Upper lobe of left lung (tissue), 6 donors: ENCODE data around the gene DLEC1. TPM values are rescaled to one million over a fixed set of nuclear protein-coding genes. Genes with fewer than 3 reads are reported as not detected.

Experiments
- ATAC-seq, 2 donors: fragments of 200-7000 bp; cut with Tn5 transposase; one replicate each; pipeline ENCODE4 v1.9.1; 2022; ENCODE audit warnings: mild to moderate bottlenecking in 2 of 2, moderate library complexity in 2 of 2; ENCODE audit not compliant: low FRiP score in 2 of 2
- DNase-seq, 2 donors: peaks; one replicate each; pipeline ENCODE4 v3.0.0-alpha.2; 2019 to 2020
- H3K27ac ChIP-seq, 4 donors: fragments of 200-600 bp; sonication (generic); one replicate each; pipeline ENCODE4 v1.5.1; 2016 to 2019
- H3K27me3 ChIP-seq, 4 donors: fragments of 200-600 bp; sonication (generic); one replicate each; pipeline ENCODE4 v1.5.1; 2017 to 2019
- H3K36me3 ChIP-seq, 4 donors: fragments of 200-600 bp; sonication (generic); one replicate each; pipeline ENCODE4 v1.5.1; 2016 to 2019
- H3K4me1 ChIP-seq, 4 donors: fragments of 200-600 bp; sonication (generic); one replicate each; pipeline ENCODE4 v1.5.1; 2018 to 2019
- H3K4me3 ChIP-seq, 4 donors: fragments of 200-600 bp; sonication (generic); one replicate each; pipeline ENCODE4 v1.5.1; 2017 to 2019; ENCODE audit warnings: mild to moderate bottlenecking in 2 of 4, moderate library complexity in 1 of 4
- H3K9me3 ChIP-seq, 4 donors: fragments of 200-600 bp; sonication (generic); one replicate each; pipeline ENCODE4 v1.5.1; 2018 to 2019
- EP300 ChIP-seq, 4 donors: sonication (generic); formaldehyde crosslinking; IDR thresholded peaks; one replicate each; pipeline ENCODE4 v1.5.1; 2017; ENCODE audit warnings: antibody characterized with exemption in 4 of 4, control low read depth in 2 of 4
- POLR2A ChIP-seq, 4 donors: fragments of 450-650 bp; IDR thresholded peaks; one replicate each; pipeline ENCODE4 v1.5.1; 2016 to 2017; ENCODE audit warnings: antibody characterized with exemption in 4 of 4, mild to moderate bottlenecking in 2 of 4
- POLR2AphosphoS5 ChIP-seq, 2 donors: sonication (generic); formaldehyde crosslinking; IDR thresholded peaks; one replicate each; pipeline ENCODE4 v1.5.1; 2017; ENCODE audit warnings: antibody characterized with exemption in 2 of 2
- WGBS, 2 donors: methylation state at CpG; one replicate each; pipeline ENCODE4 v1.1.5; 2017 to 2018; 5-methylcytosine and 5-hydroxymethylcytosine counted together
- total RNA-seq, 6 donors: library from RNA; depleted of rRNA in 4 of 6; stranded (reverse); fragments of >200 nt in 4 of 6; gene quantifications; one replicate each; pipeline versions ENCODE4 v1.1.0 to v1.2.1, GENCODE V29; 2016 to 2021
- TF ChIP-seq, protein P1 (sequence below), 6 experiments: fragments of 450-650 bp in 4 of 6; fragments of 200-600 bp in 2 of 6; sonication (generic) in 2 of 6; IDR thresholded peaks; one replicate each; pipeline ENCODE4 v1.5.1; 2016 to 2019; ENCODE audit warnings: antibody characterized with exemption in 6 of 6
- donor health status: DM: no; HTN: no; CAD: no; lungs with moderate emphysema.
- donor health status: DM: no; HTN: yes; CAD: no; lungs with severe emphysema.

Gene DLEC1
- total RNA-seq, 6 donors from 2014 or later = 2.3 to 34.8 (median 14.3) TPM

DNA sequence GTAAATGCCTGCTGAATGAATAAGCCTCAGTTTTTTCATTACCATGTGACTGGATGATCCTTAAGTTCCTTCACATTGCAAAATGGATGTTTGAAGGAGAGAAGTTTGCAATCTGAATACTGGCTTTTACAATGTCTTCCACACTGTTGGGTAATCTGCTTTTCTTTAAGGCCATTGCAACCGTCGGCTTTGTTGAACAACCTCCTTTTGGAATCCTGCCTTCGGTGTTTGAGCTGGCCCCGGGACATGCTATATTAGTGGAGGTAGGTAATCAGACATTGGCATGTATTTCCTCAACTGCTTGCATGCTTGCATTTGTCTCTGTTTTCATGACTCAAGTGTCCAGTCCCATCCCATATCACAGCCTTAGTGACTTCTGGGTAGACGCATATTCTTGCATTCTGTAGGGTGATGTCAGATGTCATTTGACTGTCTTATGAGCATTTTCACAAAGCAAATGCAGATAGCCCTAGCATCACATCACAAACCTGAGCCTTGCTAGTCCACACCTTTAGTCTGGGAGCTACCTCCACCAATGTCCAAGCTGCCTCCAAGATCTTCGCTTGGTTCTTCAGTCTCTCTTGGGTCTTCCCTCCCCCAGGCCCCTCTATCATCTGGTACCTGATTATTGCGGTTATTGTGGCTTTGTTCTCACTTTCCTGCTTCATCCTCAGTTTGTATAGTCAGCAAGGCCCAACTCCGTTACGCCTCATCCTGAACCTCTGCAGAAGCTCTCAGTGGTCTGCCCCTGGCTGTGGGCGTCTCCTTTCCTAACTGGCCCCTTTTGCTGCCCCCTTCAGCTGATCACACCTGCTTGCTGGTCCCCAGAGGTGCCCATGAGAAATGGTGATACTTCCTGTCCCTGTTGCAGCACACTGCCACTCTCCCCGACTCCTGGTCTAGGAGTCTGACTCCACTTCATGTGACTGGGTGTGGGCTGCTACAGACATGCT is 49.4 kb downstream of the DLEC1 start:
- TF ChIP-seq, protein P1, sequence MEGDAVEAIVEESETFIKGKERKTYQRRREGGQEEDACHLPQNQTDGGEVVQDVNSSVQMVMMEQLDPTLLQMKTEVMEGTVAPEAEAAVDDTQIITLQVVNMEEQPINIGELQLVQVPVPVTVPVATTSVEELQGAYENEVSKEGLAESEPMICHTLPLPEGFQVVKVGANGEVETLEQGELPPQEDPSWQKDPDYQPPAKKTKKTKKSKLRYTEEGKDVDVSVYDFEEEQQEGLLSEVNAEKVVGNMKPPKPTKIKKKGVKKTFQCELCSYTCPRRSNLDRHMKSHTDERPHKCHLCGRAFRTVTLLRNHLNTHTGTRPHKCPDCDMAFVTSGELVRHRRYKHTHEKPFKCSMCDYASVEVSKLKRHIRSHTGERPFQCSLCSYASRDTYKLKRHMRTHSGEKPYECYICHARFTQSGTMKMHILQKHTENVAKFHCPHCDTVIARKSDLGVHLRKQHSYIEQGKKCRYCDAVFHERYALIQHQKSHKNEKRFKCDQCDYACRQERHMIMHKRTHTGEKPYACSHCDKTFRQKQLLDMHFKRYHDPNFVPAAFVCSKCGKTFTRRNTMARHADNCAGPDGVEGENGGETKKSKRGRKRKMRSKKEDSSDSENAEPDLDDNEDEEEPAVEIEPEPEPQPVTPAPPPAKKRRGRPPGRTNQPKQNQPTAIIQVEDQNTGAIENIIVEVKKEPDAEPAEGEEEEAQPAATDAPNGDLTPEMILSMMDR (IDR thresholded peaks at IDR 0.05) = no peak
- H3K27ac ChIP-seq = no peak overlapping the region
- H3K4me3 ChIP-seq = no peak overlapping the region
- DNase-seq (no peak), ATAC-seq (no peak)
- H3K27me3 ChIP-seq = no peaks in the 10 kb centered on the region
- 83 to 87% methylated on average over 11 of the region's 11 CpGs for WGBS, 2 donors
- H3K4me1 ChIP-seq = no peaks in the 10 kb centered on the region
- peaks cover 0 to 9% (median 0%) of the 10 kb centered on the region in 4 donors for H3K9me3 ChIP-seq
- no peaks in the 10 kb centered on the region for H3K36me3 ChIP-seq

DNA sequence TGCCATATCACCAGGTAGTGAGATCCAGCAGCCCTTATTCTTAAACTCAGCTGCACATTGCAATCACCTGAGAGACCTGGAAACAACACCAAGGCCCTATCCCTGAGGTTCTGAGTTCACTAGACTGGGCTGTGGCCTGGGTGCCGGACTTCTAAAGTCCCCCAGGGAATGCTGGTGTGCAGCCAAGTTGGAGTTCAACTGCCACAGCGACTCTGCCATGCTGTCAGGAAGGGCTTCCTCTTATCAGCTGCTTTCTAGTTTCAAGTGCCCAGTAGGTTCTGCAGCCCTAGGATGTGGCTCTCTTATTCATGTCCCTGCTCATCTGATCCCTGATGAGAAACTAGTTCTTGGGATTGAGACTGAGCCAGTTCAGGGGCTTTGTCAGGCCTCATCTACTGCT is 50.2 kb downstream of the DLEC1 start:
- H3K27me3 ChIP-seq = no peaks in the 10 kb centered on the region
- no peaks in the 10 kb centered on the region for H3K36me3 ChIP-seq
- H3K9me3 ChIP-seq = peaks cover 0 to 3% (median 0%) of the 10 kb centered on the region in 4 donors
- H3K4me3 ChIP-seq = no peak overlapping the region
- H3K4me1 ChIP-seq = no peaks in the 10 kb centered on the region
- WGBS, 2 donors = 50 to 75% methylated on average over 1 to 2 of the region's 2 CpGs
- no peak for DNase-seq
- H3K27ac ChIP-seq = no peak overlapping the region
- no peak for ATAC-seq
- TF ChIP-seq, protein P1 (IDR thresholded peaks at IDR 0.05) = no peak
- TF ChIP-seq POLR2A (IDR thresholded peaks at IDR 0.05) = no peak
- TF ChIP-seq POLR2AphosphoS5 (IDR thresholded peaks at IDR 0.05) = no peak
- no peak for TF ChIP-seq EP300 (IDR thresholded peaks at IDR 0.05)

DNA sequence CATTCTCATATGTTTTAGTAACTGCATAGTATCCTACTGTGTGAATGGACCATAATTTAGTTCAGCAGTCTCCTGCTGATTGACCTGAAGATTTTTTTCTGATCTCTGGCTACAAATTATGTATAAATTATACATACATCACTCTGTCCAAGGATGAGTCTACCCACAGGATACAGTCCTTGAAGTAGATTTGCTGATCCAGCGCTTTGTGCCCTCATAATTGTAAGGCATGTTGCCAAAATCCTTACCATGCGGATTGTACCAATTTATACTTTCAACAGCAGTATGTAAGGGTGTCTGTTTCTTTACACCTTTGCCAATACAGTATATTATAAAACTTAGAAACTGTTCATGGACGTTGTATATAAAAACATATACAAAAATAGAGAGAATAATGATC is 51.4 kb downstream of the DLEC1 start:
- Histone ChIP-seq H3K4me1 (no peaks in the 10 kb centered on the region), H3K36me3 (no peaks in the 10 kb centered on the region), H3K9me3 (no peaks in the 10 kb centered on the region), H3K27me3 (no peaks in the 10 kb centered on the region), H3K27ac (no peak overlapping the region), H3K4me3 (no peak overlapping the region)
- DNase-seq (no peak), ATAC-seq (no peak)
- TF ChIP-seq EP300 (IDR thresholded peaks at IDR 0.05) (no peak), POLR2AphosphoS5 (IDR thresholded peaks at IDR 0.05) (no peak), POLR2A (IDR thresholded peaks at IDR 0.05) (no peak)
- TF ChIP-seq, protein P1 (IDR thresholded peaks at IDR 0.05) = no peak
- WGBS, 2 donors = 87 to 88% methylated on average over 3 of the region's 3 CpGs

DNA sequence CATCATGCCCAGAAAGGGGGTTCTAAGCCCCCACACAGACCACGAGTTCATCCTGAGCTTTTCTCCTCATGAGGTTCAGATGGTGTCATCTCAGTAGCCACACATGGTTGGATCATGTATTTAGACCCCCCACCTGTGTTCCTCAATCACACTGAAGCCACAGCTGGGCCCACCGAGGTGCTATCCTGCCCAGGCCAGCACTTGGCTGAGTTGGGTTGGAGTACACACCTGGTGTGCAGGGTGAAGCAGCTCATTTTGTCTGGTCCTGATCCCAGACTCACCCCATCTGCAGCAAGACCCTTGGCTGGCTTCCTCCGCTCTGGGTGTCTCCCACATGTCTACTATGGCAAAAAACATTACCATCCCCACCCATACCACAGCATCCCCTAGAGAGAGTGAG is 56.0 kb downstream of the DLEC1 start:
- peak in 1 of 2 donors; percentile 24 for ATAC-seq
- TF ChIP-seq POLR2A (IDR thresholded peaks at IDR 0.05) (no peak), POLR2AphosphoS5 (IDR thresholded peaks at IDR 0.05) (no peak), EP300 (IDR thresholded peaks at IDR 0.05) (no peak)
- TF ChIP-seq, protein P1 (IDR thresholded peaks at IDR 0.05) = no peak
- Histone ChIP-seq H3K36me3 (no peaks in the 10 kb centered on the region), H3K9me3 (no peaks in the 10 kb centered on the region), H3K4me3 (no peak overlapping the region), H3K27me3 (no peaks in the 10 kb centered on the region), H3K4me1 (peaks cover 0 to 3% (median 0%) of the 10 kb centered on the region in 4 donors), H3K27ac (no peak overlapping the region)
- WGBS, 2 donors = 94 to 100% methylated on average over 1 to 3 of the region's 3 CpGs
- peak in 1 of 2 donors; percentile 11 for DNase-seq
